AG04449 (cell line): ENCODE data around the gene TJP1.
"Not testable (repeated sequence)": the region's sequence is repeated elsewhere in the genome, so short reads cannot be mapped to it uniquely, and the experiment has no call there.

Experiments
- CTCF ChIA-PET: fragments of 350-600 bp; formaldehyde crosslinking; extraction: SDS; loops from one replicate; lab custom pipeline; 2021; ENCODE audit warnings: antibody characterized with exemption; lab: Yijun Ruan, JAX
- POLR2A ChIA-PET: fragments of 400-600, 350-600 bp; formaldehyde crosslinking; extraction: SDS; loops from one replicate; lab custom pipeline; 2020; ENCODE audit warnings: antibody characterized with exemption, inconsistent platforms; lab: Yijun Ruan, JAX
- DNase-seq: peaks from one replicate; pipeline ENCODE4 v3.0.0-alpha.2; 2010; ENCODE audit warnings: low read depth, low spot score
- H3K4me3 ChIP-seq: 2 replicates; pipeline ENCODE4 v1.5.1; 2011; ENCODE audit warnings: low read depth, mild to moderate bottlenecking, control low read depth, low read length
- TF ChIP-seq, protein P1 (sequence below): IDR thresholded peaks from one replicate; pipeline ENCODE4 v1.5.1; 2011; ENCODE audit warnings: mild to moderate bottlenecking, moderate library complexity, low read length, control low read depth, inconsistent platforms; ENCODE audit not compliant: insufficient read depth; ENCODE audit errors: missing control alignments

TJP1 gene

DNA sequence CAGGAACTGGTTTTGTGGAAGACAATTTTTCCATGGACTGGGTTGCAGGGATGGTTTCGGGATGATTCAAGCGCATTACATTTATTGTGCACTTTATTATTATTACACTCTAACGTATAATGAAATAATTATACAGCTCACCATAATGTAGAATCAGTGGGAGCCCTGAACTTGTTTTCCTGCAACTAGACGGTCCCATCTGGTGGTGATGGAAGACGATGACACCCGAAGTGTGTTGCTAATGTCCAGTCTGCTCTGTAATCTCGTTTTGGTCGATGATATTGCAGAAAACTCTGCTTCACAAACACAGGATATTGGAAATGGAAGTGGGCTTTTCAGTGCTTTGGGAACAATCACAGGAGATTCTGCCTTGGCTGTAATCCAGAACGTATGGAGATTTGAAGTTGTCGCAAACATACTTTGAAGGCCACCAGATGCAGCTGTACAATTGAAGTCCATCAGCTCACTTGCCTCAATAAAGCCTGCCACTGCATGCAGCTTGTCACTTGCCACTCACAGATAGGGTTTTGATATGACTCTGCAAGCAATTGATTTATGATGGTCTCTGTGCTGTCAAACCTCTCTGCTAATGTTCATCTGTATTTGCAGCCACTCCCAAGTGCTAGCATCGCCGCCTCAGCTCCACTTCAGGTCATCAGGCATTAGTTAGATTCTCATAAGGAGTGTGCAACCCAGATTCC lies 141.7 kb downstream of the TJP1 start:
- POLR2A ChIA-PET = no interaction called here
- CTCF ChIA-PET = interaction anchor here (2.5 kb wide), 1 partner anchor 12 kb away, joined by 8 read pairs; no protein-coding TSS in a partner anchor
- TF ChIP-seq, protein P1, sequence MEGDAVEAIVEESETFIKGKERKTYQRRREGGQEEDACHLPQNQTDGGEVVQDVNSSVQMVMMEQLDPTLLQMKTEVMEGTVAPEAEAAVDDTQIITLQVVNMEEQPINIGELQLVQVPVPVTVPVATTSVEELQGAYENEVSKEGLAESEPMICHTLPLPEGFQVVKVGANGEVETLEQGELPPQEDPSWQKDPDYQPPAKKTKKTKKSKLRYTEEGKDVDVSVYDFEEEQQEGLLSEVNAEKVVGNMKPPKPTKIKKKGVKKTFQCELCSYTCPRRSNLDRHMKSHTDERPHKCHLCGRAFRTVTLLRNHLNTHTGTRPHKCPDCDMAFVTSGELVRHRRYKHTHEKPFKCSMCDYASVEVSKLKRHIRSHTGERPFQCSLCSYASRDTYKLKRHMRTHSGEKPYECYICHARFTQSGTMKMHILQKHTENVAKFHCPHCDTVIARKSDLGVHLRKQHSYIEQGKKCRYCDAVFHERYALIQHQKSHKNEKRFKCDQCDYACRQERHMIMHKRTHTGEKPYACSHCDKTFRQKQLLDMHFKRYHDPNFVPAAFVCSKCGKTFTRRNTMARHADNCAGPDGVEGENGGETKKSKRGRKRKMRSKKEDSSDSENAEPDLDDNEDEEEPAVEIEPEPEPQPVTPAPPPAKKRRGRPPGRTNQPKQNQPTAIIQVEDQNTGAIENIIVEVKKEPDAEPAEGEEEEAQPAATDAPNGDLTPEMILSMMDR = no peak
- DNase-seq = no peak
- H3K4me3 ChIP-seq = no peak overlapping the region

DNA sequence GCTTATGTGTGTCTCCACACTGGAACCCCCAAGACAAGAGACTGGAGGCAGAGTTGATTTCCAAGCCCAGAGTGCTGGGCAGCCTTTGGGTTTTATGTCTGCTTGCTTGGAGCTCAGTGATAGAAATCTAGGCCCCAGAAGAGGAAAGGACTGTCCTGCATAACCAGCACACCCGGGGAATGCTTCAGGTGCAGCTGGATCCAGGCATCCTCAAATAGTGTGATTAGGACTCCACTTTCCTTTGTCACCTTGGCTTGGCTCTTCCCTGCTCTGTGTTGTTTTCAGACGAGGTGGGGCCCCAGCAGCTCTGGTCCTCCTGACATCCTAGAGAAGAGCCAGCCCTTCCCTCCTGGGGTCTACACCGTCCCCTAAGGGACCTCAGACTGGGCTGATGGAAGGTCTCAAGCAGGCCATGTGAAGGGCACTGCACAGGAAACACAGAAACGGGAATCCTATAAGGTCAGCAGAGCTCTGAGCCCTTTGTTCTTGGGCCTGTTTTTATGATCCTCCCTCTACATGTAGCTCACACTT lies 143.7 kb downstream of the TJP1 start:
- TF ChIP-seq, protein P1 = no peak
- POLR2A ChIA-PET = no interaction called here
- H3K4me3 ChIP-seq = no peak overlapping the region
- CTCF ChIA-PET = interaction anchor here (0.8 to 2.4 kb wide), 4 partner anchors 8 to 538 kb away, joined by 4 to 10 read pairs (median 6); no protein-coding TSS in a partner anchor
- no peak for DNase-seq

DNA sequence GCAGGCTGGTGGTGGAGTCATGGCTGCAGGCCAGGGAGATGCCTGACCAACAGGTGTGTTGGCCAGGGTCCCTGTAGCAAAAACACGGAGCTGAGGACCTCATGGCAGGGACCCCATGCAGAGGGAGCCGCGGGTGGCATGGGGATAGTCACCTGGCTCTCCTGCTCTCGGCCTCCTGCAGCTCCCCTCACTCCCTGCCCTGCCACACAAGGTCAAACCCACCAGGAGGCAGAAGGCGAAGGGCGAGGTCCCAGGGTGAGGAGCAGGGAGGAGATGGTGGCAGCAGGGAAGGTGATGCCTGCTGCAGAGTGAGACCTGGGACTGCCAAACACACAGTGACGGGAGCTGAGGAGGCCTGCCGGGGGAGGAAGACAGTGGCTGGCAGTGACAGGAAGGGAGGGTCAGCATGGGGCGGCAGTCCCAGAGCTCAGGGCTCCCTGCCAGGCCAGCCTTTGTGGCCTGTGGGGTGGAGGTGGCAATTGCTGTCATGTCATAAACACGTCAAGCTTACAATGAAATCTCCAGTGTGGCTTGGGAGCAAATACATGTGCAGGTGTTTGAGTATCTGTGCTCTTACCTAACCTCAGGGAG lies 144.3 kb downstream of the TJP1 start:
- ChIA-PET CTCF (interaction anchor here (0.8 to 2.4 kb wide), 4 partner anchors 9 to 538 kb away, joined by 4 to 10 read pairs (median 6); no protein-coding TSS in a partner anchor), POLR2A (no interaction called here)
- TF ChIP-seq, protein P1 = no peak
- no peak overlapping the region for H3K4me3 ChIP-seq
- DNase-seq = no peak

DNA sequence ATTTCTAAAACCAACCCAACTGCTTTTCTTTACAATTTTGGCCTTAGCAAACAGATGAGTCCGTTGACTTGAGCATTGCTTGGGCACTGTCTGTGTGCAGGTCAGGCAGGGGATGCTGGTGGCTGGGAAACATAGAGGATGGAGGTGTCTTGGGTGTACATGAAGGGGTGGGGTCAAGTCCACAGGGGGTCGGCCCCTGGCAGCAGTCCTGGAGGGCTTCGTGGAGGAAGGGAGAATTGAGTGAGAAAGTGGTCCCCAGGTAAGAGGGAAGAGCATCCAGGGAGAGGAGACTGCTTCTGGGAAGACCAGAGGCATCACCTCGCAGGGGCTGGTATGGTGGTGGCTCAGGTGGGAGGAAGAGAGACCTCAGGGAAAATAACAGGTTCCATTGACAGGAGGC lies 144.8 kb downstream of the TJP1 start:
- DNase-seq = no peak
- CTCF ChIA-PET = interaction anchor here (1.2 to 2.4 kb wide), 3 partner anchors 11 to 537 kb away, joined by 3 to 10 read pairs (median 4); no protein-coding TSS in a partner anchor
- TF ChIP-seq, protein P1 = no peak
- POLR2A ChIA-PET = no interaction called here
- no peak overlapping the region for H3K4me3 ChIP-seq

DNA sequence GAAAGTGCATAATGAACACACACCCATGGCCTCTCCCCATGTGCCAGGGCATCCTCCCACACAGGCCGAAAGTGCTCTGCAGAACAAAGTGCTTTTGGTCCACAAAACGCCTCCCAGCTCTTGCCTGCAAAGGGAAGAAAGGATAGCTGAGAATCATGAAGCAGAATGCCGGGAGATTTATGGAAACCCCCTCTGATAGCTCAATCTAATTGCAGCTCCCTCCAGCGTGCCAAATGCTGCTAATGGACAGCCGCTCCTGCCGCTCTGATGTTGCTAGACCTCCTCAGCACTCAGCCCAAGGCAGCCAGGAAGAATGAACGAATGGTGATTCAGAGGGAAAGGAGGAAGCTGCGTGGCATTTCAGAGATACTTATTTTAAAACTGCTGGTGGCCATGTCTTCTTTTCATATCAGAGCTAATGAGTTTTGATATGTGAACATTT lies 145.3 kb downstream of the TJP1 start:
- peak overlapping the region; percentile 6 for H3K4me3 ChIP-seq
- POLR2A ChIA-PET = no interaction called here
- CTCF ChIA-PET = interaction anchor here (0.8 to 2.4 kb wide), 4 partner anchors 8 to 249 kb away, joined by 3 to 10 read pairs (median 4); no protein-coding TSS in a partner anchor
- TF ChIP-seq, protein P1 = no peak
- no peak for DNase-seq

DNA sequence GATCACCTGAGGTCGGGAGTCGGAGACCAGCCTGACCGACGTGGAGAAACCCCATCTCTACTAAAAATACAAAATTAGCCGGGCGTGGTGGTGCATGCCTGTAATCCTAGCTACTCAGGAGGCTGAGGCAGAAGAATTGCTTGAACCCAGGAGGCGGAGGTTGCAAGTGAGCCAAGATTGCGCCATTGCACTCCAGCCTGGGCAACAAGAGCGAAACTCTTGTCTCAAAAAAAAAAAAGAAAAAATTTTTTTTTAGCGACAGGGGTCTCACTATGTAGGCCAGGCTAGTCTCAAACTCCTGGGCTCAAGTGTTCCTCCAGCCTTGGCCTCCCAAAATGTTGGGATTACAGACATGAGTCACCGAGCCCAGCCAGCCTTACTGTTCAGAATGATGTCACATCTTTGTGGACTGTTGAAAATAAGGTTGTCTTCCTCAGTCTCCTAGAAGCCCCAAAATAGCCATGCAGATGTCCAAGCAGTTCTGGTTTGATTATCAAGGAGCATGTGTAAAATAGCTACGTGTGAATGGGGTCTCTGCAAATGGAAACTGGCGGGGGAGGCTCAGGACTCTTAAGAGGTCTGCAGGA lies 145.8 kb downstream of the TJP1 start:
- POLR2A ChIA-PET, DNase-seq: not testable (repeated sequence)
- H3K4me3 ChIP-seq = peak overlapping the region; percentile 6; the same call in 1 of the 2 replicates
- CTCF ChIA-PET = interaction anchor here (0.8 to 2.4 kb wide), 4 partner anchors 8 to 249 kb away, joined by 3 to 10 read pairs (median 4); no protein-coding TSS in a partner anchor
